Stomach (tissue), 9 donors: ENCODE measurements around the gene PDLIM7. TPM values are rescaled to one million over a fixed set of nuclear protein-coding genes. Genes with fewer than 3 reads are reported as not detected.

Experiments used
- DNase-seq, 2 donors: peaks; one replicate each; pipeline versions ENCODE4 v3.0.0 to v3.0.0-alpha.2; 2013 to 2019
- H3K27ac ChIP-seq, 5 donors: fragments of 200-600 bp in 4 of 5; sonication (generic) in 4 of 5; one replicate each; pipeline ENCODE4 v1.5.1; 2013 to 2019; ENCODE audit warnings: mild to moderate bottlenecking in 1 of 5, moderate library complexity in 1 of 5
- H3K27me3 ChIP-seq, 3 donors: fragments of 200-600 bp; sonication (generic); one replicate each; pipeline ENCODE4 v1.5.1; 2017 to 2019; ENCODE audit warnings: mixed run types in 1 of 3
- H3K36me3 ChIP-seq, 4 donors: fragments of 200-600 bp; sonication (generic); 1 replicate in 3 of 4; 2 replicates in 1 of 4; pipeline ENCODE4 v1.5.1; 2016 to 2019
- H3K4me1 ChIP-seq, 4 donors: fragments of 200-600 bp; sonication (generic); one replicate each; pipeline ENCODE4 v1.5.1; 2016 to 2019
- H3K4me3 ChIP-seq, 4 donors: fragments of 200-600 bp; sonication (generic) in 3 of 4; one replicate each; pipeline ENCODE4 v1.5.1; 2016 to 2019; ENCODE audit warnings: mild to moderate bottlenecking in 1 of 4
- H3K9me3 ChIP-seq, 4 donors: fragments of 200-600 bp; sonication (generic); one replicate each; pipeline ENCODE4 v1.5.1; 2016 to 2019
- CTCF ChIP-seq, 7 experiments: fragments of 450-650 bp in 4 of 7; fragments of 200-600 bp in 3 of 7; sonication (generic) in 3 of 7; IDR thresholded peaks; one replicate each; pipeline ENCODE4 v1.5.1; 2016 to 2019; ENCODE audit warnings: antibody characterized with exemption in 7 of 7, control low read depth in 2 of 7, mild to moderate bottlenecking in 1 of 7
- EP300 ChIP-seq: sonication (generic); formaldehyde crosslinking; IDR thresholded peaks from one replicate; pipeline ENCODE4 v1.6.1; 2017; ENCODE audit warnings: antibody characterized with exemption
- POLR2A ChIP-seq, 4 donors: fragments of 450-650 bp; IDR thresholded peaks; one replicate each; pipeline ENCODE4 v1.6.1; 2016; ENCODE audit warnings: antibody characterized with exemption in 4 of 4, control low read depth in 2 of 4, mild to moderate bottlenecking in 1 of 4, moderate library complexity in 1 of 4
- POLR2AphosphoS5 ChIP-seq, 3 donors: sonication (generic); formaldehyde crosslinking; IDR thresholded peaks; one replicate each; pipeline ENCODE4 v1.6.1; 2016; ENCODE audit warnings: antibody characterized with exemption in 3 of 3
- WGBS, 5 donors: extraction: QIAGEN DNeasy Blood & Tissue Kit in 3 of 5; methylation state at CpG; one replicate each; pipeline versions ENCODE4 v1.1.5 to v1.1.7; 2013 to 2018; 5-methylcytosine and 5-hydroxymethylcytosine counted together
- intact Hi-C: fragments of 100-400 bp; cut with DNase I; formaldehyde crosslinking; loops from one replicate; pipeline ENCODE4 v1.15.1; 2023; ENCODE audit warnings: low total_unique reads
- polyA plus RNA-seq, 3 donors: library from polyadenylated mRNA; stranded (reverse); fragments of 200-250 nt; gene quantifications; one replicate each; pipeline ENCODE4 v1.2.3, GENCODE V29; 2013
- total RNA-seq, 5 donors: library from RNA; depleted of rRNA; stranded (reverse); fragments of >200 nt; gene quantifications; one replicate each; pipeline versions ENCODE4 v1.1.0 to v1.2.3, GENCODE V29; 2014 to 2016
- donor health status: healthy with polysubstance abuse.
- donor health status: Bipolar disorder and iron deficiency.
- donor health status: healthy.

PDLIM7 gene
- total and polyA plus RNA-seq, 8 donors = 14.6 to 142 (median 86.8) TPM

DNA sequence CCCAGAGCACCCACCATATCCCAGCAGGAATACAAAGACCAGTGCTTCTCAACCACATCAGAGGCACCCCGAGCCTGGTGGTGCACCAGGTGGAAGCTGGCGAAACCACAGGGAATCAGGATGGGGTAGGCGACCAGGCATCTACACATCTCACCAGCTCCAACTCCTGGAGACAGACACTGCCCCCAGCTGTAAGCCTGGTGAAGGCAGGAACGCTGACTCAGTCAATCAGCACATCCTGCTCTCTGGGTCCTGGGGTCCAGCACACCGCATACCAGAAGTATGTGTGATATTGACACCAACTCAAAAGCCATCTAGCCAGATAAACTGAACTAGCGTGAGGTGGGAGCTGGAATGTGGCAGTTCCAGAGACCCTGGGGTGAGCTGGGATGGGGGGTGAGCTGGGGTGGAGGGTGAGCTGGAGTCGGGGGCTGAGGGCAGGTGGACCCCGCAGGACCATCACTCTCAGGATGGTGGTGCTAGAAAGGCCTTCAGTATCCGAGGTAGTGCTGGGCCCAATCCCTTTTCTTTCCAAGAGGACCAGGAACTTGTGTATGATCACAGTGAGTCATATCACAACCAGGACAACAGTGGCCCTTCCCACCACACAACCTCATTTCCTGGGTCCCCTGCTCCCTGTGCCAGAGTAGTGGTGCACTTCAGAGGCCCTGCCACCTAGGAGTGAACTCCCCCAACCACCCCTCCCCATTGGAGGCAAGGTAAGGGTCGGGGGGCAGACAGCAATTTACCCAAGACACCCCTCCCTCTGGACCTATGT, 26.5 kb downstream of the PDLIM7 start:
- peak overlapping the region in 3 of 5 donors; percentile 79 to 90 (median 88) for H3K27ac ChIP-seq
- H3K4me3 ChIP-seq = no peak overlapping the region
- intact Hi-C loops = no loop called here
- H3K9me3 ChIP-seq = no peaks in the 10 kb centered on the region
- H3K4me1 ChIP-seq = peaks cover 20 to 69% (median 53%) of the 10 kb centered on the region in 4 donors
- peaks cover 19 to 29% (median 25%) of the 10 kb centered on the region in 4 donors for H3K36me3 ChIP-seq
- 78 to 88% (median 82%) methylated on average over 8 to 10 of the region's 10 CpGs for WGBS, 5 donors
- TF ChIP-seq POLR2AphosphoS5 (IDR thresholded peaks at IDR 0.05) = no peak
- TF ChIP-seq CTCF (IDR thresholded peaks at IDR 0.05) = no peak
- no peak for TF ChIP-seq POLR2A (IDR thresholded peaks at IDR 0.05)
- TF ChIP-seq EP300 = no peak
- peaks cover 0 to 22% (median 3%) of the 10 kb centered on the region in 3 donors for H3K27me3 ChIP-seq
- DNase-seq = peak in 1 of 2 donors; percentile 57

- Histone ChIP-seq H3K9me3 (no peaks in the 10 kb centered on the region), H3K4me1 (peaks cover 20 to 59% (median 48%) of the 10 kb centered on the region in 4 donors), H3K27ac (peak overlapping the region in 3 of 5 donors; percentile 5 to 30 (median 26)), H3K27me3 (peaks cover 0 to 22% (median 3%) of the 10 kb centered on the region in 3 donors), H3K36me3 (peaks cover 22 to 39% (median 34%) of the 10 kb centered on the region in 4 donors), H3K4me3 (no peak overlapping the region)
- no peak for DNase-seq
- WGBS, 5 donors = 66 to 78% (median 77%) methylated on average over 7 to 8 of the region's 8 CpGs
- intact Hi-C loops = no loop called here
- TF ChIP-seq CTCF (IDR thresholded peaks at IDR 0.05) = no peak
- TF ChIP-seq POLR2AphosphoS5 (IDR thresholded peaks at IDR 0.05) = no peak
- TF ChIP-seq EP300 = no peak
Measured at GRCh38 chr5:177469750-177470525, 27.5 kb downstream of the PDLIM7 start.

GRCh38 chr5:177468685-177469628, 28.4 kb downstream of the PDLIM7 start:
- peaks cover 22 to 43% (median 36%) of the 10 kb centered on the region in 4 donors for H3K36me3 ChIP-seq
- intact Hi-C loops = no loop called here
- WGBS, 5 donors = 67 to 81% (median 77%) methylated on average over 18 to 25 of the region's 25 CpGs
- peak overlapping the region in 3 of 5 donors; percentile 10 to 30 (median 26) for H3K27ac ChIP-seq
- TF ChIP-seq POLR2AphosphoS5 (IDR thresholded peaks at IDR 0.05) (no peak), EP300 (no peak), POLR2A (IDR thresholded peaks at IDR 0.05) (no peak), CTCF (IDR thresholded peaks at IDR 0.05) (no peak)
- peak in 1 of 2 donors; percentile 60 for DNase-seq
- H3K4me1 ChIP-seq = peaks cover 20 to 49% (median 44%) of the 10 kb centered on the region in 4 donors
- no peak overlapping the region for H3K4me3 ChIP-seq
- H3K27me3 ChIP-seq = peaks cover 0 to 17% (median 3%) of the 10 kb centered on the region in 3 donors
- H3K9me3 ChIP-seq = no peaks in the 10 kb centered on the region
